ENCODE results near the gene TRIM71. TPM values are rescaled to one million over a fixed set of nuclear protein-coding genes. Genes with fewer than 3 reads are reported as not detected.
"Not testable (repeated sequence)": the region's sequence is repeated elsewhere in the genome, so short reads cannot be mapped to it uniquely, and the experiment has no call there.

TRIM71 gene
- total RNA-seq, 1 experiment from 2014 or later = not detected

DNA sequence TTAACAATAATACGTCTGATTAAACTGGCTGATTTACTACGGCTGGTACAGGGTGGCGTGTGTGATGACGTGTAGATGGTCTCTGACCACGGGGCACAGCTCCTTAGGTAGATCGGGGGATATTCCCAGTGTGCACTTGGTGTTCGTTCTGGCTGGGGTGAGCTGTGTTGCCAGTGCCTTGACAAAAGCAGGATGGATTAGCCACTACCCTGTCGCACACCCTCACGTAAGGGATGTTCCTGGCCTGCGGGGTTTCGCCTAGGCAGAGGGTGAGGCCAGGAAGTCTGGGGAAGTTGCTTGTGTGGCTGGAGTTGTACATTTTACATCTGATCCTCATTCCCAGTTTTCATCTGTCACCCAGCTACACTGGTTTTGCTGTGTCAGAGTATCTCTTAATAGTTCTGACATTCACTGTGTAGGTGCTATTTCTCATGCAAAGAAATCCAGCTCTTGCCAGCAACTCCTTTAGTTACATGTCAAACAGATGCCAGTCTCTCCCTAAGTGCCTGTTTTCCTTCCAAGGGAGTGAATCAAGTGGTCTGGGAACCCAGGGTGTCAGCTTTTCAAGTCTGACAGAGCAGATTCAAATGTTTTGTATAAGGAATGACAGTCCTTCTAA, 67.6 kb downstream of the TRIM71 start:
- DNase-seq (ENCODE audit: extremely low read depth, low read depth) = no peak

DNA sequence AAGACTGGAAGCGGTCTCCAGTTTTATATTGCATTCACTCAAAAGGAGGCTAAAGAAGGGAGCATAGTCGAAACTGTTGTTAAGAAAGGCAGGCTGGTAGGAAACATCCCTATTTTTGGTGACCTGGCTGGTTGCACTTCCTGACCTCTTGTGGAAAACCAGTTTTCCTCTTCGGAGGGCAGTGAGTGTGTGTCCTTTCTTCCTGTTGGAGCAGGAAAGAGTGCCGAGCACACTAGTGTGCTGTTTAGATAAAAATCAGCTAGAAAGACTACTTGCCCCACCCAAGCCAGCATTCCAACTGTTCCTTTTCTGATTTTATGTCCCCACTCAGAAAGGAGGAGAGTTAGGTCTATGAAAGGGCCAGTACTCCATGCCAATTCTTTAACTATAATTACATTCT, 68.5 kb downstream of the TRIM71 start:
- DNase-seq (ENCODE audit: extremely low read depth, low read depth) = no peak

DNA sequence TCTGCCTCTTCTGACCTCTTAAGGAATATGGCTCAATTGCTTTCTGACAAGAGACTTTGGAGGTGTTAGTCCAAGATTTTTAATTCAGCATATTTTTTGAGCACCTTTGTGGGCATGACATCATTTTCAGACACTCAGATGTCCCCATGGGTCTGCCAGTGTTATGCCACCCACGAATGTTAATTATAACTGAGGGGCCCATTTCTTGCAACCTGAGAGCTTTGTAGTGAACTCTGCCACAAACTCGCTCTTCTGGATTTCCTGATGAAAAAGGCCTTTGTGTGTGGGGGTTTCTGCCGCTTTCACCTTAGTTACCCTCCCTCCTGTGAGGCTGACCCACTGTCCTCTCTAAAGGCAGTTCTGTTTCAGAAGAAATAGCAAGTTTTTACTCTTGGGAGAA, 69.1 kb downstream of the TRIM71 start:
- DNase-seq (ENCODE audit: extremely low read depth, low read depth) = no peak

- DNase-seq (ENCODE audit: extremely low read depth, low read depth) = no peak
Observed at GRCh38 chr3:32888739-32889138, 70.9 kb downstream of the TRIM71 start.

DNA sequence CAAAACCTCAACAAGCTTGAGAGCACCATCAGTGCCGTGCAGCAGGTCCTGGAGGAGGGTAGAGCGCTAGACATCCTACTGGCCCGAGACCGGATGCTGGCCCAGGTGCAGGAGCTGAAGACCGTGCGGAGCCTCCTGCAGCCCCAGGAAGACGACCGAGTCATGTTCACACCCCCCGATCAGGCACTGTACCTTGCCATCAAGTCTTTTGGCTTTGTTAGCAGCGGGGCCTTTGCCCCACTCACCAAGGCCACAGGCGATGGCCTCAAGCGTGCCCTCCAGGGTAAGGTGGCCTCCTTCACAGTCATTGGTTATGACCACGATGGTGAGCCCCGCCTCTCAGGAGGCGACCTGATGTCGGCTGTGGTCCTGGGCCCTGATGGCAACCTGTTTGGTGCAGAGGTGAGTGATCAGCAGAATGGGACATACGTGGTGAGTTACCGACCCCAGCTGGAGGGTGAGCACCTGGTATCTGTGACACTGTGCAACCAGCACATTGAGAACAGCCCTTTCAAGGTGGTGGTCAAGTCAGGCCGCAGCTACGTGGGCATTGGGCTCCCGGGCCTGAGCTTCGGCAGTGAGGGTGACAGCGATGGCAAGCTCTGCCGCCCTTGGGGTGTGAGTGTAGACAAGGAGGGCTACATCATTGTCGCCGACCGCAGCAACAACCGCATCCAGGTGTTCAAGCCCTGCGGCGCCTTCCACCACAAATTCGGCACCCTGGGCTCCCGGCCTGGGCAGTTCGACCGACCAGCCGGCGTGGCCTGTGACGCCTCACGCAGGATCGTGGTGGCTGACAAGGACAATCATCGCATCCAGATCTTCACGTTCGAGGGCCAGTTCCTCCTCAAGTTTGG, 72.9 kb downstream of the TRIM71 start:
- DNase-seq (ENCODE audit: extremely low read depth, low read depth) = no peak

GRCh38 chr3:32891365-32891764, 73.6 kb downstream of the TRIM71 start:
- DNase-seq (ENCODE audit: extremely low read depth, low read depth) = no peak

DNA sequence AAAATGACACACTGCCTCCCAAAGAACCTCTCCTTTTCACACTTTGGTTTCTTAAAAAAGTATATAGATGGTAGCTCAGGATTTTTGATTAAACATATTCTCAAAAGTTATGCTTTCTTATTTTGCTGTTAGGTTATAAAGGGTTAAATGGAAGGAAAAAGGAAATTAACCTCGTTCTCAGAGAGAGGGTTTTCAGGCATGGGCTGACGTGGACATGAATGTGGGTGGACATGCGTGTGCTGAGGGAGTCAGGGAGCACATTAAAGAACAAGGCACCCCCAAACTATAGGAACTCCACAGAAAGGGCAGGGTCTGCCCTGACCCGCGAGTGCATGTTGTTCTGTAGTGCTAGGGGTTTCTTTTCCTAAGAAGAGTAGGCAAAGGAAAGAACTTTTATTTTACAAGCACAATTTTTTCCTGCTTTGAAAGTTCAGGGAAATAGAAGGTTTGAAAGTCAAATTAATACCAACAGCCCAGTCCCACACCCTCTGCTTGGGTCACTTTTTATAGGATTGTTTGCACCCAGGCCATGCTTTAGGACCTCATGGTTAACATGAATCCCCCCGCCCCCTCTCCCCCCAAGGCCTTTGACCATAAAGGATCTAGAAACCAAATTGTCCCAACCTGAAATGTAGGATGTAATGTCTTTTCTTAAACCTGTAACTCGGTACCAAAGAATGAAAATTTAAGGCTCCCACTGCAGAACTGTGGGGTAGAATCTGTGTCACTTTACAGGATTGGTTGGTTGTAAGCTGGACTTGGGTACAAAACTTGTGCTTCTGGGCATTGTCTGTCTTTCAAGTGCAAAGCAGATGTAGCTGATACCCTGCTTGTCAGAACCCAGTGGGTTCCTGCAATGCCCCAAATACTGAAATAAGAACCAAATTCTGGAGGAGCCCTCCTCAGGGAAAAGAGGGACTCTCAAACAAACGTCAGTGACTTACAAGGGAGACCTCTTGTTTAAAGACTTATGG, 75.1 kb downstream of the TRIM71 start:
- no peak for DNase-seq (ENCODE audit: extremely low read depth, low read depth)

- no peak for DNase-seq (ENCODE audit: extremely low read depth, low read depth)
Observed at GRCh38 chr3:32894977-32895376, 77.2 kb downstream of the TRIM71 start.

GRCh38 chr3:32895701-32896100, 77.9 kb downstream of the TRIM71 start:
- no peak for DNase-seq (ENCODE audit: extremely low read depth, low read depth)

GRCh38 chr3:32896143-32896542, 78.3 kb downstream of the TRIM71 start:
- no peak for DNase-seq (ENCODE audit: extremely low read depth, low read depth)

DNA sequence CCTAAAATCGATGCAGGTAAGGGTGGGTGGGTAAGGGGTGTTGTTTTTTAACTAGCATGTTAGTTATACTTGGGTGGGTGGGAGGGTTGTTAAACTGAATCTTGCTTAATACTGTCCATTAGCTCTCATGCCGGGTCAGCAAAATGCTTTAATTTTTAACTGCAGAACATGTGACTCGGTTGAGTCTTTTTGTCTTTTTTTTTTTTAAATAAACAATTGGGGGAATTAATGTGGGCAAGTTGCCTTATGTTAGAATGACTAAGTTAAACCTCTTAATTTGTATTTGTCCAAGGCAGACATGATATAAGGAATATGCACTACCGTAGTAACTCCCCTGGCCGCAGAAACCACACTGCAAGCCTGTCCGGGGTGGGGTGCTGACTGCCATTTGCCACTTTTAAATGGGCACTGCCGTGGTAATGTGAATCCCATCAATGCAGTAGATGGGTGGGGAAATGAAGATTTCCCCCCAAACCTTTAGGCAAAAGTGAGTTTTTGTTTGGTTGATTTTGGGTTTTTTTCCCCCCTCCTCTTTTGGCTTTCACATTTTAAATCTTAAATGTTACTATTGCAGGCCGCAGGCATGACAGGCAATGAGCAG, 79.3 kb downstream of the TRIM71 start:
- DNase-seq (ENCODE audit: extremely low read depth, low read depth) = no peak

GRCh38 chr3:32897981-32898623, 80.3 kb downstream of the TRIM71 start:
- no peak for DNase-seq (ENCODE audit: extremely low read depth, low read depth)

GRCh38 chr3:32899265-32899664, 81.5 kb downstream of the TRIM71 start:
- no peak for DNase-seq (ENCODE audit: extremely low read depth, low read depth)

DNA sequence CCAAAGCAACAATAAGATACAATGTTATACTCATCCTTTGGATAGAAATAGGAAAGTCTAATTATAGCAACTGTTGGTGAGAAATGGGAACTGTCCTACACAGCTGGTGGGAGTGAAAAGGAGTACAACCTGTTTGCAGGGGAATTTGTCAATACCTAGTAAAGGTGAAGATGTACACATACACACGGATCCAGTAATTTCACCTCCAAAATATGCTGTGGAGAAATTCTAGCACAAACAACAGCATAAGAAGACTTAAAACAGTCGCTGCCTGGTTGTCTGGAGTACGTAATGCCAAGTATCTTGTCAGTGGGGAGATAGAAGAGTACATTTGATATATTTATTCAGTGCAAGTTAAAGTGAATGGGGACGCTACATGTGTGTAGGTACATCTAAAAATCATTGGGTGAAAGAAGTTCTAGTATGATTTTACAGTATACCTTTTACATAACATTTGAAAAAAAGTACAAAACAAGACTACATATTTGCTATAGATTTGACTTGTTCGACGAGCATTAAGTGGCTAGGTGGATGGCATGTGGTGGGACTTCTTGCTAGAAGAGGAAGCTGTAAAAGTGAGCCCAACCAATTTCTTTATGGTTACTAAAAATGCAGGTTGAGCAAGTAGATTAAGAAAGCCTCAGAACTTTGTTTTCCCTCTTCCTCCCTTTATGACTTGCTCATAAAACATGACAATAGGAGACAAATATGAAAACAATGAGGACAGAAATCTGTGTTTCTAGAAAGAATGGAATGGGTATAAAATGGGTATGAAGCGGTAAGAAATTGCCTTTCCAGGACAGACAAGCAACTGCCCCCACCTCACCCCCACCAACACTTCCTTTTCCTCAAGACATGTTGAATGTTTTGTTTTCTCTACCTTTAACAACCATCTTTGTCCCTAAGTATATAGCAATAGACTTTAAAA, 83.5 kb downstream of the TRIM71 start:
- no peak for DNase-seq (ENCODE audit: extremely low read depth, low read depth)

DNA sequence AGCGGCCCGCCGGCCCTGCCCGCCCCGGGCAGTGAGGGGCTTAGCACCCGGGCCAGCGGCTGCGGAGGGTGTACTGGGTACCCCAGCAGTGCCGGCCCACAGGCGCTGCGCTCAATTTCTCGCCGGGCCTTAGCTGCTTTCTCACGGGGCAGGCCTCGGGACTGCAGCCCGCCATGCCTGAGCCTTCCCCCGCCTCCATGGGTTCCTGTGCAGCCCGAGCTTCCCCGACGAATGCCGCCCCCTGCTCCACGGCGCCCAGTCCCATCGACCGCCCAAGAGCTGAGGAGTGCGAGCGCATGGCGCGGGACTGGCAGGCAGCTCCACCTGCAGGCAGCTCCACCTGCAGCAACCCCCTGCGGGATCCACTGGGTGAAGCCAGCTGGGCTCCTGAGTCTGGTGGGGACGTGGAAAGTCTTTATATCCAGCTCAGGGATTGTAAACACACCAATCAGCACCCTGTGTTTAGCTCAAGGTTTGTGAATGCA, 85.1 kb downstream of the TRIM71 start:
- not testable (repeated sequence) for DNase-seq (ENCODE audit: extremely low read depth, low read depth)

- no peak for DNase-seq (ENCODE audit: extremely low read depth, low read depth)
Observed at GRCh38 chr3:32903953-32904352, 86.2 kb downstream of the TRIM71 start.

GRCh38 chr3:32909999-32910398, 92.2 kb downstream of the TRIM71 start:
- no peak for DNase-seq (ENCODE audit: extremely low read depth, low read depth)

DNA sequence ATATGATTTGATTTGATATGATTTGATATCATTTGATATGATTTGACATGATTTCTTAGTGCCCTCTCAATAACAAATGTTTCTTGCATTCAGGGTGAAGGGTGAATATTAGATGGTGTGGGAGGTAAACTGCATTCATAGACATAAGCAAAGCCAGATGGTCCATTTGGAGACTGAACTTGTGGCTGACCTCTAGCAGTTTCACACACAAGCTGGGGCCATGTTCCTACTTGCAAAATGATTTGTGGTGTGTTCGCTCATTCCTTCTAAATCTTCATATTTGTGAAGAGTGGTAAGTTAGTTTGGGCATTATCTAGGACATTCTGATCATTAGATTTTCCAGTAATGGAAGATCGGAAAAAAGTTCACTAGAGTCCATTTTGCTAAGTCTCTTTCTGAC, 93.2 kb downstream of the TRIM71 start:
- no peak for DNase-seq (ENCODE audit: extremely low read depth, low read depth)

- DNase-seq (ENCODE audit: extremely low read depth, low read depth) = no peak
Observed at GRCh38 chr3:32912046-32912445, 94.2 kb downstream of the TRIM71 start.
